Fibroblast of gingiva (primary cell): ENCODE data around the gene SLC6A6.
A peak's percentile ranks its signal among the peaks of the same experiment; 100 is the strongest.

ENCODE experiments used
- DNase-seq: peaks from one replicate; pipeline ENCODE4 v3.0.0-alpha.2; 2011; ENCODE audit warnings: low read depth

SLC6A6 gene

DNA sequence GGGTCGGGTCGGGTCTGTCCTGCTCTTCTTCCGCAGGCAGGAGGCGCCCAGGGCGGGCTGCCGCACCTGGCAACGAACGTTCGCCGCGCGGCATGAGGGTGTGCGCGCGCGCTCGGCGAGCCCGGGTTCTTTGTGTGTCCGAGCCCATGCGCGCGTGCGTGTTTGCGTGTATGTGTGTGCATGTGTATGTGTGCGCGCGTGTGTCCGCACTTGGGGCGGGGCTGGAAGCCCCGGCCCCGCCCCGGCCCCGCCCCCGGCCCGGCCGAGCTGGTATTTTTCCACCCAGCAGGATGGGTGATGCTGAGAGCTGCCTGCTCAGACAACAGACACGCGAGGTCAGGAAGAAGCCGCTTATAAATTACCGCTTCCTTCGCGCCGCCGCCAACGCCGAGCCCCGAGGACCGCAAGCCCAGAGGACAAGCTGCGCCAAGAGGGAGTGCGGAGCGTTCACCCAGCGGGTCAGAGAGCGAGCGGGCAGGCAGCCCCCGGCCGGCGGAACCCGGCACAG lies at the start of gene SLC6A6:
TSS of gene SLC6A6 (plus strand) at position 303 of the 508 bp plus-strand sequence. CDS start 41,029 bp downstream, outside the sequence.
- peak; percentile 96 for DNase-seq

DNA sequence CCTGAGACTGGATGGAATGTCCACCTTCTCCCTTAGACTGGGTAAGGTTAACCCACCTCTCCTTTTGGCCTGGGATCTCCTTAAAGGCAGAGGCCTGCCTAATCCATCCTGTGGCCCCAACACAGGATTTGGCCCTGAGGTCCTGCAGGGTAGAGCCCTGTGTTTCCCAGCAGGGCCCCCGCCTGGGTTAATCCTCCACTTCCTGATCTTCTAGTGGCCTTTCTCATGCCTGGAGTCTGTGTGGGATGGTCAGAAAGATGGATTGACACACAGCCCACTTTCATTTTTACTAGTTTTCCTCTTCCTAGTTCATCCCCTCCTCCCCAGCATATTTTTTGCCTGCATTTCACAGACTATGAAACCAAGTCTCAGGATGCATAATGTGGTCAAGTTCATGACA lies 48.9 kb upstream of the SLC6A6 start:
- DNase-seq = no peak

DNA sequence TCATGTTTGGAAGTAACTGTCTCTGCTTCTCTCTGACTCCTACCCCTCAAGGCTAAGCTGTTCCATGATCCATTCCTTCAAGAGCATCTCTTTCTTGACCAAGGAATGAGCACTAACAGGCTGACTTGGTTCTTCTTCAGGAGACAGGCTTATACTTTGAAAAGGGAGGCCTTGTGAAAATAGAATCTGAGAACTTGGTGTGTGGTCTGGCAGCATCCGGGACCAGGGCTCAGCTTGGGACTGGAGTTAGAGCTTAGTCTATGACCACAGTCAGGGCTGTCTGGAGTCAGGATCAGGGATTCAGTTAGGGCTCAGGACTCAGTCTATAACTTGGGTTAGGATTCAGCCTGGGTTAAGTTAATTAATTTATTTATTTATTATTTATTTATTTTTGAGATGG lies 44.9 kb upstream of the SLC6A6 start:
- DNase-seq = no peak

DNA sequence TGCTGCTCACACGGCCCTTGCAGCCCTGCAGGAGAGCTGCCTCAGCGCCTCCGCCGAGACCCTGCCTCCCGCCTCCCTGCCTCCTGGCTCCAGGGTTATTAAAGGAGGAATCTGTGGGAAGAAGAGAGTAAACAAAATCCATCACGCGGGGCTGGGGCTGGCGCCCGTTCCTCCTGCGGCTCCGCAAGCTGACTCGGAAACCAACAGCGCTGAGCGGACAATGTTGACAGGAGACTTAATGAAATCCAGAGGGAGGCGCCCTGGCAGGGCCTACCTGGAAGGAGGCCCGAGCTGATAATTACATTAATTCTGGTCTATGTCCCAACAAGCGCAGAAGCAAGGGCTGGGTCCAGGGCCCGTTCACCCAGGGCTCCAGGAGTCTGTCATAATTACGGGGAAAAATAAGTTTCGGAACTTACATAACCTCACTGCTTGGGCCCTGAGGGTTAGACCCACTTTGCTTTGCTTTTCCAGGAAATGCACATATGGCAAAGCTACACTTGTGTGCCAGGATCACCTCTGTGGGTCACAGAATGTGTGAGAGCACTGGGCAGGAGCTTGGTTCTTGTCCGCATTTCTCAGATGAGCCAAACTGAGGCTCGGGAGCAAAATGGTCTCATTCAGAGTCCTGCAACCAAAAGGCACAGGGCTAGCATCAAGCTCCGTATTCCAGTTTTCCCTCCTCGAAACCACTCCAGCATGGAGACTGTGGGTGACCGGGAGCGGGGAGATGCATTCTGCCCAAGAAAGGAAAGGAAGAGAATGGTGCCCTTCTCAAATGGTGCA lies 43.8 kb upstream of the SLC6A6 start:
- peak; percentile 73 for DNase-seq

DNA sequence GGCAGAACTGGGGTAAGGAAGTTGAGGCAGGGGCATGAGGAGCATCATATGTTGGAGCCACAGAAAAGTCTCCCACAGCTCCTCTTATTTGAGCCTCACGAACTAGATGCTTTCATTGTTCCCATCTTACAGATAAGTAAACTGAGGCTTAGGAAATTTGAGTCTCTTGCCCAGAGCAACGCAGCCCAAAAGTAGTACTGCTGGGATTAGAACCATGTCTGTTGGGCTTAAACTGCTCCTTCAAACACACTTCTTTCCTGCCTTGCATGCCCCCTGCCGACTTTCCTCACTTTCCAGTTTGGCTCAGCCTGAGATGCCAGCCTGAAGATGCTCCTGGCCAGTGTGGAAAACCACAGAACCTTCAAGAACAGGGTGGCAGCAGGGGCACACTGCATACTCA lies 43.1 kb upstream of the SLC6A6 start:
- DNase-seq = no peak

DNA sequence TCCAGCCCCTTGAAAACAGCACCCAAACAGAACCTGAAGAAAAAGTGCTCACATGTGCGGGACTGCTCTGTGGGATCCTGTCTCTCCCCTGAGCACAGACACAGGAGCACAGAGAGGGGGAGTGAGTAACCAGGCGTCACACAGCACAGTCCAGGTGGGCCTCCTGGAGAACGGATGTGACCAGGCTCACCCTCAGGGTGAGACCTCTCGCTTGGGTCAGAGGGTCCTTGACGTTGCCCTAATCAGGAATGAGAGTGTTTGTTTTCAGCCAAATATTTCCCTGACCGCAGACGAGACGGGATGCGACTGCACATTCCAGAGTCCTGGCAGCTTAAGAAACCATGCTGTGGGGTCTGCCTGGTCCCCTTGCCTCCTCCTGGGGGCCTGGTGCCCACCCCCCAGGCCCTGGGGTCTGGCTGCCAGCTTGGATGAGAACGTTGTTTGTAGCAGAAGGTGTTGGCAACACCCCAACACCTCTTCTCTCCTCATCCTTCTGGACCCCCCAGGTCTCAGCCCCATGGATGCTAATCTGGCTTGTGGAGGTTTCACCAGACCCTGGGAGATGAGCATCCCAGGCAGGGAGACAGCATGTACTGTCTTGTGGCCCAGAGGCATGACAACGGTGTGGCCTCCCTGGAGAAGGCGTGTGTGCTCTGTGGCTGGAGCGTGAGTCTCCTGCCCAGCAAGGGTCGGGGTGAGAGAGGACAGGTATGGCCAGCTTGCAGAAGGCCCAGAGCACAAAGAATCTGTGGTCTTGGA lies 42.1 kb upstream of the SLC6A6 start:
- no peak for DNase-seq

DNA sequence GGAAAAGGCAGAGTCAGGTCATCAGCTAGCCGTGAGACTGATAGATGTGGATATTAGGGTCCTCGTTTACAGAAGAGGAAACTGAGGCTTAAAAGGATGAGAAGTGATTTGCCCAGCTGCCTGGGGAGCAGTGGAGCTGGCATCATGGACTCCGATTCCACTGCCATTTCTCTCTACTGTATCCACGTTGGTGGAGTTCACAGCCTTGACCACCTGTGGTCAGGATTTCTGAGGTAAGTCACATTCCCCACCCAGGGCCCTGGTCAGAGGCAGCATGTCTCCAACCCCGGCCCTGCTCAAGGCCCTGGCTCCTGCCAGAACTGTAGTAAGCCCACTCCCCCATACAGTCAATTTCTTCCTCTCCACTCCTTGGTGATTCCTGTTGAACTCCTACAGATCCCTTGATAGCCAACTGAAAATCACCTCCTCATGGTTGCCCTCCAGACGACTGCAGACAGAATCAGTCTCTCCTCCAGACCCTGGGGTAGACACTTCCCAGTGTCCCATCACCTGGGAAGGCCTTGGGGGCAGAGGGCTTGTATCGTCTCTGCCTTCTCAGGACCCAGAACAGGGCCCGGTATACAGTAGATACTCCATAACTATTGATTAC lies 41.2 kb upstream of the SLC6A6 start:
- DNase-seq = no peak

DNA sequence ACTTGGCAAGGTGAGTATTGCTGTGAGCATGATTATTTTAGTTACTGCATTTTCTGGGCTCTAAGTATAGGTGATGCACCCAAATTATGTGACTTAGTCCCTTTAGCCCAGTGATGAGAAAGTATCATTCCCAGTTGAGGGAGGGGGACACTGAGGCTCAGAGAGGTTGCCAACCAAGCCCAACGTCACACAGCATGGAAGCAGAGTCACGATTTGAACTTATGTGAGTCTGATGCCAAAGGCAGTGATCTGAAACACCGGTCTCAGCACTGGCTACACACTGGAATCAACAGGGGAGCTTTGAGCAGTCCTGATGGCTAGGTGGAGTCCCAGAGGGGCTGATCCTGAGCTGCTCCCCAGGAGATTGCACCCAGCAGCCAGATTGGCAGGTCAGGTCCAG lies 39.5 kb upstream of the SLC6A6 start:
- no peak for DNase-seq

DNA sequence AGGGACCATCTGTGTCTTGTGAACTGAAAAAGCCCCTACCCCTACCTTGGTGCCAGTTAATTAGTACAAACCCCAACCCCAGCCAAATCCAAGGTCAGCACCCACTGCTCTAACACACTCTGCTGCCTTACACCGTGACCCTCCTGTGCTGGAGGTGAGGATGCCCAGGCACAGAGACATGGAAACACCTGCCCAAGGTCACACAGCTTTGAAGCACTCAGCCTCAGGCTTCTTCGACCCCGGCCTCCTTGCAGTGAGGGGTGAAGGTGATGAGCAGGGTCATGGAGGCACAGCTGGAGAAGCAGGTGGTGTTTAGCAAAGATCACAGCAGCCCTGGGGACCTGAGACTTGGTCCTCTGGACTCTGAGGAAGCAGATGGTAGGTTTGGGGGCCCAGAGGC lies 39.0 kb upstream of the SLC6A6 start:
- DNase-seq = no peak

DNA sequence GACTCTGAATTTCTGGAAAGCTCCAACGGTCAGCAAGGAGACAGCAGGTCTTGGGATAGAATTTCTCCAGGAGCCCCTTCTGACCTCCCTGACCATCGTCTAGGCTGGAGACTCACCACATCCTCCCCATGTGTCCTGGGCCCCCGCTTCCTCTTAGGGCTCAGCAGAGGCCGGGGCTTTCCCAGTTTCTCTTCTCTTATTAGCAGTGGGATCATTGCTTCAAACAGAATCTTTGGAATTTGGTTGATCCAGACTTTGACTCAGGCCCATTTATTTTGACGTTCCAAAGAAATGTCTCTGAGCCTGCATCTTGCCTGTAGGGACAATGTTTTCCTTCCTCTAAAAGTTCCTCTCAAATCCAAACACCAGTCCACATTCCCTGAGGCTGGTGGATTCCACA lies 38.4 kb upstream of the SLC6A6 start:
- DNase-seq = no peak

DNA sequence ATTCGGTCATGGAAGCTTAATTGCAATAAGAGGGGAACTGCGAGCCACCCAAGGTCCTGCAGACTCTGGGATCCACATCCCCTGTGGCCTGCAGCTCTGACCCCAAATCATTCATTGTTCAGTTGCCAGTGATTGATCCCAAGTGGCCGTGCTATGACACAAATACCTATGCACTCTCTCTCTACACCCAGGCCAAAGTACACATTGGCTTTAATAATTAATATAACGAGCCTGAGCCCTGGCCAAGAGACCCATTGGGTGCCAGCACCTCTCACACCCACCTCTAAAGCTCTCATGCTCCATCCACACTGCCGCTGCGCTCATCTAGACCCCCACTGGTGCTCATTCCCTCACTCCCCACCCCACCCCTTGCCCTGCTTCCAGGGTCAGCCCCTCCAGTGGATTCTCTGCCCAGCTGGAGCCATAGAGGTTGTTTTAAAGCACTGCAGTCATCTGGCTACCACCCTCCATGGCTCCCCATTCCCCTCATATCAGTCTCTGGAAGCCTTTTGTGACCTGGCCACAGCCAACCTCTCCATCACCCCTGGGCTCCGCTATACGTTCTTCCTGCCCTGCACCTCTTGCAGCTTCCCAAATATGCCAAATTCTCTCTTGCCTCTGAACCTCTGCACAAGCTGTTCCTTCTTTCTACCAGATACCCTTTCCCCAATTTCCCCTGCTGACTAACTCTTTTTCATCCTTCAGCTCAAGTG lies 37.7 kb upstream of the SLC6A6 start:
- DNase-seq = no peak

DNA sequence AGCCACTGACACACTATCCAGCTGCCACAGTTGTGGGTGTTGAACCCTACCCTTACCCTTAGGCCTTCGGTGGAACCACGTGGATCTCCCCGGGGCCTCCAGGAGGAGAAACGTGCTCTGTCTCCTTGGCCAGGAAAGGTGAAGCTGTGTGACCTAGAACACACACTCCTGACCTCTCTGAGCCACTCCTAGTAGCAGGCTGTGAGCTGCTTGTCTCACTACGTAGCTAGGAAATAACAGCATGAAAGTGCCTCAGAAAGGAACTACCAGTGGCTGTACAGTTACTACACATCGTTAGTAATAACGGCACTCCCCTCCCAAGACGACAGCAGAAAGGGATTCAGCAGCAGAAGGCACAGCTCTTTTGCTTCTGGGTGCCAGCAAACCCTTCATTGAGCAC lies 36.2 kb upstream of the SLC6A6 start:
- DNase-seq = no peak

DNA sequence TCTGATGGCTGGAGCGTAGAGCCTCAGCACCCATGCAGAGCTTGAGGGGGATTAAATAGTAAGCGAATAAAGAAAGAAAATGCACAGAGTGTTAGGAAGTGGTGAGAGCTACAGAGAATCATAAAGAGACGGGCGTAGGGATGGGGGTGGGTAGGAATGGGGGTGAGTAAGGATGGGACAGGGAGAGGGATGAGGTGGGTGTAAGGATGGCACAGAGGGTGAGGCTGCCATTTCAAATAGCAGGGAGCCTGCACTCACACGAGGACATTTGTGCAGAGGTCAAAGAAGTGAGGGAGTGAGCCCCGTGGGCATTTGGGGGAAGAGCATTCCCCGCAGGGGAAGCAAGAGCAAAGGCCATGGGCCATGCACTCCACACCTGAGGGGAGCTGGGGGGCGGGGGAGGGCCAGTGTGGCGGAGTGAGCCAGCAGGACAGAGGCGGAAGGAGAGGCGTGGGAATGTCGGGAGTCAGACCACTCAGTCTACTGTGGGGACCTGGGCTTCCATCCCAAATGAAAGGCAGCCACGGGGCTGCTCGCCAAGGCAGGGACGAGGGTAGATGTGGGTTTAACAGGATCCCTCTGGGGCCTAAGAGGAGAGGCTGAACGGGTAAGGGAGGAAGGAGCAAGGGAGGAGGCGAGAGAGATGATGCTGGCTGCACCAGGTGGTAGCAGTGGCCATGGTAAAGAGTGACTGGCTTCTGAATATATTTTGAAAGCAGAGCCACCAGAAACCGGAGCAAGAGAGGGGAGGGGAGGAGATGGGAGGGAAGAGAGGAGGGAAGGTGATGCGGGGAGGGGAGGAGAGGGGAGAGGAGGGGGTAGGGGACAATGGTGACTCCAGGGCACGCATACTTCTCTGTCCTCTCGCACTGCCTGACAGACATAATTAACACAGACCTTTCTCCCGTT lies 35.2 kb upstream of the SLC6A6 start:
- no peak for DNase-seq

DNA sequence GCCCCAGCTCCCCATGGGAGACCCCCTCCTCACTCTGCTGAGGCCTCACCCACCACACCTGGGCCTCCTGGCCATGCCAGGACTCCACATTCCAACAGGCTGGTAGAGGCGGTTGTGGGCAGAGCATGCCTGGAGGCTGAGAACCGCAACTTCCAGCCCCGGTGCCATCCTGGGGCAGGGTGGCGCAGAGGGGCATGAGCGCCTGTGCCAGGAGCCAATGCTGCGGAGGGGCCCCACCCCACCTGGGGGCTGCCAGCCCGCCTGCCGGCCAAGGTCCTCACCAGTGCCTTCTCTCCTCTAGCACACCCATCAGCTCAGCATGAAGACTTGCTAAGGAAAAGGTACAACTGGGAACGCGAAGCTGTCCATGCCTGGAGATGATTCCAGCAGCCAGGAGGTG lies 34.3 kb upstream of the SLC6A6 start:
- no peak for DNase-seq

DNA sequence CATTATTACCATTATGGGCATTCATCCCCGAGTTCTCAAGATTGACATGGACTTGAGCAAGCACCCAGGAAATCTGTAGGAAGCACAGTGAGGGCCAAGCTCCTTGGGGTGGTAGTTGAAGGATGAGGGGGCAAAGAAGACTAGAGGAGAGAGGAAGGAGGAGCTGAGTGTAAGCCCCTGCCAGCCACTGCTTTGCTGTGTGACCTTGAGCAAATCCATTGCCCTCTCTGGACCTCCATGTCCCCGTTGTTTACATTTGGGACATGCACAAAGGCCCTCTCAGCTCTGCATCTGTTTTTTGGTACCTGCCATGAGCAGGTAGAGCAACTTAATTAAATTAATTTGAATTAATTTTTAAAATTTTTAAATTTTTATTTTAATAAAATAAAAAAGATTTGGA lies 33.5 kb upstream of the SLC6A6 start:
- DNase-seq = no peak

DNA sequence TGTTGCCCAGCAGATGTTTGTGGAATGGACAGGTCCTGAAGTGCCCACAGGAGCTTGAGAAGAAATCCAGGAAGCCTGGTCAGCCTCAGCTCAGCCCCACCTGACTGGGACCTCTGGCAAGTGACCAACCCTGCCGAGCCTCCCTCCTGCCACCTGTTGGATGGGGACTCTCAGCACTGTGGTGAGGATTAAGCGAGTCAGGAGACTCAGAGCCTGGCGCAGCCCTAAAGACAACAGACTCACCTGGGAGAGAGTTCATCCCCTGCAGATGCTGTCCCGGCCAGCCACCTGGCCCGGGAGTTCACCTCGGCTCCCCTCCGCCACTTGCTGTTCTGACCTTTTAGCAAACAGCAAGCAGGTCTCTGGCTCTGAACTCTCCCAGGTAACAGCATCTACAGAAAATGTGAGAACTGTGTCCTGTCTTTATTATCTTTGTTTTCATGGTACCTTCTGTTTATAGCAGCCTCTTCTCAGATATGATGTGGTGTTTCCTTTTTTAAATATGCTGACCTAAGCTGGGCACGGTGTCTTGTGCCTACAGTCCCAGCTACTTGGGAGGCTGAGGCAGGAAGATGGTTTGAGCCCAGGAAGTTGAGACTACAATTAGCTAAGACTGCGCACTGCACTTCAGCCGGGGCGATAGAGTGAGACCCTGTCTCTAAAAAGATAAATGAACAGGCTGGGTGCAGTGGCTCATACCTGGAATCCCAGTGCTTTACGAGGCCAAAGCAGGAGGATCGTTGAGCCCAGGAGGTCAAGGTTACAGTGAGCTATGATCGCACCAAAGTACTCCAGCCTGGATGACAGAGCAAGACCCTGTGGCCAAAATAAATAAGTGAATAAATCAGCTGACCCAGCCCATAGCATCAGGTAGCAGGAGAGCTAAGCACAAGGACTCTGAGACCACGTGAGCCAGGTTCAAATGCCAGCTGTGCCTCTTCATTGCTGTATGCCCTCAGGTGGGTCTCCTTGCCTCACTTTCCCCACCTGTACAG lies 32.4 kb upstream of the SLC6A6 start:
- no peak for DNase-seq

DNA sequence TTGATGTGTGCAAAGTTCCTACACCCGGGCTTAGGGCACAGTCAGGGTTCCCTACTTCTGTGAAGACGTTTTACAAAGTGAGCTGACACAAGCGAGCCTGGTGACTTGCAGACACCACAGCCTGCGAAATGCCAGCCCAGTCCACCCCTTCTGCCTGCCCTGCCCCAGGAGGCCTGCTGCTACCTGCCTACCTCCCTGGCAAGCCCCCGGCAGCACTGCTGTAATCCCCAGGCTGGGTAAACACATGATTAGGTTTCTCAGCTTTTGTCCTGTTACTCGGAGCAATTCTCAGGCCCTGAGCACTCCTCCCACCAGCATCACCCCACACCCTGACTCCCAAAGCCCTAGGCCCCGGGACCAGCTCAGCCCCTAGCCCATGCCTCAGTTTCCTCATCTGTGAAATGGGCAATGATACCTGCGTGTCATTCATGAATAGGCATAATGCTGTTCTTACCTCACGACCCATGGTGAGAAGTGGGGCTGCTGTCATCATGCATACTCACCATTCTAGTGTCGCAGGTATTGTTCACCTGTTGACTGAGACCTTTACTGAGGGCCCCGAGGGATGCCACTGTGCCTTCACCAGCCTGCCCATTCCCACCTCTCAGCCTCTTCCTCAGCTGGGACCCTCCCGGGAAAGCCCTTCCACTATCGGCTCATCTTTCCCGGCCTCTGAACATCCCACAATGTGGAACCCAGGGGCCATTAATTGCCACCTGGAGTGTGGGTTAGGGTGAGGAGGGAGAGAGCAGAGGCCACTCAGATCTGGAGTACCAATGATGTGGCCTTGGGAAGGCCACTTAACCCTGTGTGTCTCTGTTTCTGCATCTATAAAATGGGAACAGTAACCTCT lies 31.5 kb upstream of the SLC6A6 start:
- no peak for DNase-seq

DNA sequence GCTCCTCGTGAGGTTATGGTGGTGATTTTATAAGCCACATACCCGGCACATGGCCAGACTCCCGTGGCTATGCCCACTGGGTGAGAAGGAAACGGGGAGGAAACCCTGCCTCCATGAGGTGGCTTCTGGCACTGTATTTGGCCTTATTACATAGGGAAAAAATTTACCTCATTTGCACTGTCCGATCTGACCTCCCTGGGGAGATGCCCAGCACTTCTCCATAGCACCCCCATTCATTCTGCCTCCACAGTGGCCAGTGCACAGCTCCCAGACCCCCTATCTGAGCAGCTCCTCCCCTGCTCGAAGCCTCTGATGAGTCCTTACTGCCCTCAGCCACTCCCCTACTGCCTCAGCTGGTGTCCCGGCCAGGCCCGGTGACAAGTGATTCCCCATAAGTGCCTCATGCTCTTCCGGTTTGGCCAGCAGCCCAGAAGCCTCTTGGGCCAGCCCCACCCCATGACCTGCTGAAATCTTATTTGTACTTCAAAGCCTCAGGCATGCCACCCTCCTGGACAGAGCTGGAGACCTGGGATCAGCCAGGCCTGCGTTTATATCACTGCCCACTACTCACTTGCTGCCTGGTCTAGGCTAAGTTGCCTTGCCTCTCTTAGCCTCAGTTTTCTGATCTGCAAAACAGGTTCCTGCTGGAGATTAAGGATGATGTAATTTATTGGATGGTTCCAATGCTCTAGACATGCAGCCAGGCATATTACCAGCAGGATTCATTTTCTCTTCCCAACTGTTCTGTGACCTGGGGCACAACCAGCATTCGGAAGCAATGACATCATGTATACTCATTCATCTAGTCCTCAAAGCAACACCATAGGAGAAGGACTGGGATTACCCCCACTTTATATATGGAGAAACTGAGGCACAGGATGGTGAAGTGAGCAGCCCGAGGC lies 30.6 kb upstream of the SLC6A6 start:
- DNase-seq = peak; percentile 42
